VCaP (cell line): ENCODE results near the gene PFKFB1.

ENCODE experiments used
- H3K27ac ChIP-seq: fragments of 450-650 bp; 2 replicates; pipeline ENCODE4 v1.5.1; 2017
- CTCF ChIP-seq: fragments of 450-650 bp; conservative IDR thresholded peaks from 2 replicates; pipeline ENCODE4 v1.5.1; 2017; ENCODE audit warnings: mild to moderate bottlenecking, moderate library complexity

The PFKFB1 gene

DNA sequence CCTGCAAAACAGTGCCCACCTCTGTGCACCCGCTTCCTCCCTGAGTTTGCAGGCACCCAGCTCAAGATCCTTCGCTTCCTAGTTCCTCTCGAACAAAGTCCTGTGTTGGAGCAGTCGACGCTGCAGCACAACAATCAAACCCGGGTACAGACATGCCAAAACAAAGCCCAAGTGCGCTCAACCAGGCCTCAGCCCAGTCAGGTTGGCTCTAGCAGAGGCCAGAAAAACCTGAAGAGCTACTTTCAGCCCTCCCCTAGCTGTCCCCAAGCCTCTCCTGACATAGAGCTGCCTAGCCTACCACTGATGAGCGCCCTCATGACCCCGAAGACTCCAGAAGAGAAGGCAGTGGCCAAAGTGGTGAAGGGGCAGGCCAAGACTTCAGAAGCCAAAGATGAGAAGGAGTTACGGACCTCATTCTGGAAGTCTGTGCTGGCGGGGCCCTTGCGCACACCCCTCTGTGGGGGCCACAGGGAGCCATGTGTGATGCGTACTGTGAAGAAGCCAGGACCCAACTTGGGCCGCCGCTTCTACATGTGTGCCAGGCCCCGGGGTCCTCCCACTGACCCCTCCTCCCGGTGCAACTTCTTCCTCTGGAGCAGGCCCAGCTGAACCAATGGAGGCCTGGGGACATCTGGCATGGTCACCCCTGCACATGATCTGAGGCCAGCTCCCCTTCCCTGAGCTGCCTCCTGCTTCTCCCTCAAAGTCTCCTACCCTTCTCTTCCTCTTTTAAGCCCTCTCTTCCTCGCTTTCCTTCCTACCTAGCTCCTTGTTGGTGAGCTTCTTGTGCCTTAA, 13.0 kb upstream of the PFKFB1 start:
- no peak overlapping the region for H3K27ac ChIP-seq
- no peak for TF ChIP-seq CTCF

DNA sequence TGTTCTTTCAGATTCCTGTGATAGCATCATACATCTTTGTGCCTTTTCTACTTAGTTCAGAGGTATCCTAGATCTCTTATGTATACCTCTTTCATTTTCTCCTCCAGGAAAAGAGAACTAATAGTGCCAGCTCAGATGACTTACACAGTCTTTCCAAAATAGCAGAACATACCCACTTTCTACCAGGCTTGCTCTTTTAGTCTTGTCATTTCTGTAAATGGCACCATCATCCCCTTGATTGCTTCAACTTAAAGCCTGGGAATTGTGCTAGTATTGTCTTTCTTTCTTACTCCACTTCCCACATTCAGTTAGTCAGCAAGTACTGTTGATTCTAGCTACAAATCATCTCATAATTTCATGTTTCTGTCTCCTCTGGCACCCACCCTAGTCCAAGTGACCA, 11.3 kb upstream of the PFKFB1 start:
- H3K27ac ChIP-seq: no peak overlapping the region
- no peak for TF ChIP-seq CTCF

DNA sequence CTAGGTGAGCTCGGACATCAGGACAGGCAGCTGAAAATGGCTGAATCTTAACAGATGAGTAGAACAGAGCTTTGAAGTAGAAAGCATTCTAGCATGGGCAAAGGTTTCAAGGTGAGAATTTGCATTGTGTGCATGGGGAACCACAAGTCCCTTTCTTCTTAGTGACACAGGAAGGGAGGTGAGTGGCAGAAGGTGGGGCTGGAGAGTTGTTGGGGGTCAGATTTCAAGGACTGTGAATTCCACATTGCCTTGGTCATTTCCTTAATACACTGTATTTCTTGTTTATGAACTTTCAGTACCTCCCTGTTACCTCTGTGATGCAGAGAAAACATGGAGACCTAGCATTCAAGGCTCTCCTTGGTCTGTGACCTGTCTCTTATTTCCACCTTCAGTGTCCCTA, 10.2 kb upstream of the PFKFB1 start:
- no peak for TF ChIP-seq CTCF
- no peak overlapping the region for H3K27ac ChIP-seq

GRCh38 chrX:54999717-55000598, 6.0 kb upstream of the PFKFB1 start, which contains the start of gene APEX2:
Gene APEX2 (plus strand): TSS chrX:55000363. CDS start chrX:55000423, 60 bp downstream.
- TF ChIP-seq CTCF: no peak
- peak within 1 kb of the TSS; percentile 76 for H3K27ac ChIP-seq

DNA sequence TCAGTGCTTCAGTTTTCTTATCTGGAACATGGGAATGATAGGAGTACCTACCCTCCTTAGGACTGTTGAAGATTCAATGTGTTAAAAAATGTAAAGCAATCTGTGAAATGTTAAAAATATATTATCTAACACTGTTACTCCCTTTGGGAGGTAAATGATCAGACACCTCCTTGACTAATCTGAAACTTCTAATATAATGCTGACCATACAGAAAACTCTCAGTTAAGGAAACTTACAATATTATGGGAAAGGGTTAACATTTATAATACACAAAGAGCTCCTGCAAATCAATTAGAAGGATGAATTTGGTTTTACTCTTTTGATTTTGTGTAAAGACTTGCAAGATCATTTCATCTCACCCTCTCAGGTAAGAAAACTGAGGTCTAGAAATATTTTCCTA, 1.6 kb upstream of the PFKFB1 start:
- no peak for TF ChIP-seq CTCF
- no peak overlapping the region for H3K27ac ChIP-seq

DNA sequence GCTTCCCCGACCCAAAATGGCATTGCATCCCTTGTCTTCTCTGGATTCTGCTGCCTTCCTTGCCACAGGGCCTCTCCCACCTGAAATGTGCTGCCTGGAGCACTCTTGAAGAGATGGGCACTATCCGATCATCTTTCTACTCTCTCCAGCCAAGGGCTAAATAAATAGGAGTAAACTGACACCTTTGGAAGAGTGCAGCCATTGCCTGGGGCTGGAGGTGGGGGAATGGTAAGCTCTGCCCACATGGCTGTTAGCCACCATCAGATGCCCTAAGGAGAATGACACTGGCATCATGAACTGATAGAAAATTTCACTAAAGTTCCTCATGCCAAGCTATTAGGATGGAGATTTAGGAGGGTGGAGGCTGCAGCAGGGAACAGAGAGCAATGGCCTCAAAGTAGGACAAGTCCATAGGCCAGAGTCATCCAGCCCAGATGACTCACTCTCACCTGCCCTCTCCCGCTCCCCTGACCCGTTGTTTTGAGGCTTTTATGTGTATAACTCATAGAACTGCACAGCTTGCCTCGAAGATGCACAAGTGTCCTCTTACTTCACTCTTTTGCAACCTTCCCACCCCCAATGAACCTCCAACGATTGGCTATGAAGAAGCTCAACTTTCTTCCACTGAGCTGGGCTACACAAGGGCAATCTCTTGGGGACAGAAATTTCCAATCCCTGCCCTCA, 822 bp upstream of the PFKFB1 start:
- TF ChIP-seq CTCF: no peak
- H3K27ac ChIP-seq: no peak overlapping the region
